GM12878 (cell line): ENCODE measurements around the gene RFX3. TPM values are rescaled to one million over a fixed set of nuclear protein-coding genes. Genes with fewer than 3 reads are reported as not detected.

Experiments
- ATAC-seq: fragments of 200-7000 bp; cut with Tn5 transposase; 3 replicates; pipeline ENCODE4 v1.9.1; 2020; ENCODE audit warnings: mild to moderate bottlenecking, moderate library complexity
- BruUV-seq: library from RNA; stranded (reverse); fragments of 400-500 nt; replicated peaks from 2 replicates; lab custom pipeline; 2021; lab: Mats Ljungman, UMichigan
- CTCF ChIA-PET: fragments of 300-600 bp; sonication (Branson Sonifier 250); formaldehyde crosslinking; extraction: SDS; loops from one replicate; lab custom pipeline; 2021; ENCODE audit warnings: inconsistent platforms; lab: Yijun Ruan, JAX
- POLR2A ChIA-PET: fragments of 350-600 bp; formaldehyde crosslinking; extraction: SDS; loops from one replicate; lab custom pipeline; 2021; ENCODE audit warnings: inconsistent platforms; lab: Charles Lee
- RAD21 ChIA-PET: fragments of 300-600 bp; sonication (Branson Sonifier 250); formaldehyde crosslinking; loops from one replicate; lab custom pipeline; 2023; ENCODE audit warnings: antibody characterized with exemption; ENCODE audit not compliant: unreplicated experiment; lab: Charles Lee
- SMC1A ChIA-PET: fragments of 300-600 bp; sonication (Branson Sonifier 250); formaldehyde crosslinking; loops from one replicate; lab custom pipeline; 2023; ENCODE audit not compliant: unreplicated experiment, uncharacterized antibody; lab: Charles Lee
- DNase-seq: peaks from one replicate; pipeline ENCODE4 v3.0.0-alpha.2; 2011; ENCODE audit warnings: low read depth, low spot score
- FAIRE-seq: peaks from 3 replicates; lab custom pipeline; 2011; peaks lifted over from hg19 to GRCh38; lab: Jason Lieb, UNC
- H2AFZ ChIP-seq: 2 replicates; pipeline ENCODE4 v1.6.0; 2011; ENCODE audit warnings: low read depth, low read length, control low read depth; ENCODE audit not compliant: control insufficient read depth
- H3K27ac ChIP-seq: 2 replicates; pipeline ENCODE4 v1.5.1; 2011; ENCODE audit warnings: control low read depth; ENCODE audit not compliant: control insufficient read depth, insufficient read depth
- H3K27me3 ChIP-seq, 2 experiments: replicated peaks in 1 of 2; 2 replicates each; pipeline versions ENCODE4 v1.6.0 to v1.6.1; 2011; ENCODE audit warnings: low read length in 1 of 2; ENCODE audit not compliant: control insufficient read depth in 2 of 2, insufficient read depth in 2 of 2
- H3K36me3 ChIP-seq, 2 experiments: 2 replicates each; pipeline ENCODE4 v1.5.1; 2011; ENCODE audit warnings: low read length in 1 of 2; ENCODE audit not compliant: control insufficient read depth in 2 of 2, insufficient read depth in 2 of 2
- H3K4me1 ChIP-seq: 2 replicates; pipeline ENCODE4 v1.6.1; 2011; ENCODE audit warnings: mild to moderate bottlenecking, low read length, moderate library complexity, mixed read lengths; ENCODE audit not compliant: control insufficient read depth, insufficient read depth
- H3K4me2 ChIP-seq: 2 replicates; pipeline ENCODE4 v1.6.0; 2011; ENCODE audit warnings: control low read depth; ENCODE audit not compliant: control insufficient read depth, insufficient read depth
- H3K4me3 ChIP-seq: fragments of 200-600 bp; sonication (generic); 2 replicates; pipeline ENCODE4 v1.5.1; 2016
- H3K79me2 ChIP-seq: 2 replicates; pipeline ENCODE4 v1.6.0; 2011; ENCODE audit warnings: low read length; ENCODE audit not compliant: control insufficient read depth, insufficient read depth
- H3K9ac ChIP-seq: 2 replicates; pipeline ENCODE4 v1.8.0; 2011; ENCODE audit warnings: low read length, control low read depth, mixed read lengths; ENCODE audit not compliant: control insufficient read depth, insufficient read depth
- H3K9me3 ChIP-seq: replicated peaks from 3 replicates; pipeline ENCODE4 v1.5.1; 2011; ENCODE audit warnings: mild to moderate bottlenecking, low read length; ENCODE audit not compliant: control insufficient read depth, insufficient read depth
- H4K20me1 ChIP-seq: 2 replicates; pipeline ENCODE4 v1.6.0; 2011; ENCODE audit not compliant: control insufficient read depth, insufficient read depth
- DPF2 ChIP-seq: fragments of 450-650 bp; IDR thresholded peaks from 2 replicates; pipeline ENCODE4 v1.6.1; 2017; ENCODE audit warnings: mild to moderate bottlenecking
- JUNB ChIP-seq: IDR thresholded peaks from 2 replicates; pipeline ENCODE4 v1.6.1; 2016; ENCODE audit warnings: antibody characterized with exemption, mild to moderate bottlenecking
- MTA2 ChIP-seq: fragments of 450-650 bp; IDR thresholded peaks from 2 replicates; pipeline ENCODE4 v1.6.1; 2016; ENCODE audit warnings: low read depth, mild to moderate bottlenecking, moderate library complexity
- PBX3 ChIP-seq: IDR thresholded peaks from 2 replicates; pipeline ENCODE4 v1.6.1; 2011; ENCODE audit warnings: mild to moderate bottlenecking, low read depth, low read length, moderate library complexity; ENCODE audit not compliant: insufficient replicate concordance
- RUNX3 ChIP-seq: IDR thresholded peaks from 2 replicates; pipeline ENCODE4 v1.6.1; 2012; ENCODE audit warnings: low read length, inconsistent platforms
- SP1 ChIP-seq: IDR thresholded peaks from one replicate; pipeline ENCODE4 v1.6.1; 2011; ENCODE audit warnings: low read depth, low read length
- WGBS: methylation state at CpG from one replicate; pipeline ENCODE4 v1.1.6; 2016; ENCODE audit warnings: low lambda C conversion rate; ENCODE audit not compliant: insufficient replicate concordance, insufficient coverage; ENCODE audit errors: missing lambda C conversion rate; 5-methylcytosine and 5-hydroxymethylcytosine counted together
- in situ Hi-C: fragments of 300-500 bp; cut with MboI; formaldehyde crosslinking; loops from 9 replicates; pipeline ENCODE4 v1.14.3; 2018; ENCODE audit warnings: mixed read lengths
- intact Hi-C: fragments of 100-400 bp; cut with micrococcal nuclease; formaldehyde crosslinking; loops from one replicate; pipeline ENCODE4 v1.14.2; 2022; ENCODE audit not compliant: unreplicated experiment
- polyA plus RNA-seq, 11 experiments: library from polyadenylated mRNA; depleted of rRNA in 4 of 11; unstranded in 6 of 11; stranded (reverse) in 5 of 11; fragments of >200 nt; fragmentation: Nextera tagmentation in 4 of 11; fragmentation: Illumina TruSeq in 1 of 11; extraction: Ambion mirVana in 4 of 11; extraction: Trizol in 1 of 11; gene quantifications; 1 replicate in 1 of 11; 2 replicates in 10 of 11; pipeline versions ENCODE4 v1.2.1 to v1.2.3, GENCODE V29; 2011 to 2016; ENCODE audit warnings: inconsistent platforms in 2 of 11, missing spikeins in 2 of 11, low read depth in 1 of 11
- total RNA-seq, 4 experiments: library from RNA; depleted of rRNA in 3 of 4; stranded (reverse); fragments of >200 nt in 3 of 4; fragmentation: Illumina TruSeq in 1 of 4; extraction: Trizol in 1 of 4; gene quantifications; 2 replicates each; pipeline versions ENCODE4 v1.2.1 to v1.2.3, GENCODE V29; 2013 to 2021

RFX3 gene
- total and polyA plus RNA-seq, 10 of the 15 experiments (the other 5 are each of a cell fraction or from before 2014, with no cell fraction given) = 1.2 to 26.4 (median 6.7) TPM

GRCh38 chr9:3281399-3281798 is 244.4 kb downstream of the RFX3 start:
- Histone ChIP-seq H4K20me1 (no peaks in the 10 kb centered on the region), H3K4me2 (no peak overlapping the region), H3K9me3 (no peaks in the 10 kb centered on the region), H3K9ac (no peak overlapping the region), H3K27me3 (no peaks in the 10 kb centered on the region), H3K4me3 (no peak overlapping the region), H3K36me3 (no peaks in the 10 kb centered on the region), H3K27ac (no peak overlapping the region), H3K79me2 (no peaks in the 10 kb centered on the region), H3K4me1 (peaks cover 4% of the 10 kb centered on the region; the same call in 1 of the 2 replicates), H2AFZ (no peak overlapping the region)
- ChIA-PET RAD21 (interaction anchor here (1.3 kb wide), 1 partner anchor 36 kb away, joined by 4 read pairs; no protein-coding TSS in a partner anchor), CTCF (interaction anchor here (1.5 to 2.0 kb wide), 2 partner anchors 11 to 160 kb away, joined by 6 to 7 read pairs; no protein-coding TSS in a partner anchor), POLR2A (no interaction called here), SMC1A (interaction anchor here (1.4 to 2.2 kb wide), 6 partner anchors 10 to 159 kb away, joined by 4 to 10 read pairs (median 6); no protein-coding TSS in a partner anchor)
- TF ChIP-seq DPF2 (0 out of 2 replicates have a peak, but pooled peaks have one; percentile 25), PBX3 (no peak), JUNB (peak; percentile 69), MTA2 (peak; percentile 77)
- no peak for DNase-seq
- in situ Hi-C loops = no loop called here
- ATAC-seq = peak; percentile 87
- intact Hi-C loops = no loop called here
- BruUV-seq = no TSS peak
- no peak for FAIRE-seq

- TF ChIP-seq RUNX3 = 0 out of 2 replicates have a peak, but pooled peaks have one; percentile 26
- TF ChIP-seq SP1 = no peak
- no TSS peak for BruUV-seq
- Histone ChIP-seq H3K79me2 (no peaks in the 10 kb centered on the region), H3K9me3 (no peaks in the 10 kb centered on the region), H3K4me1 (peaks cover 4% of the 10 kb centered on the region; the same call in 1 of the 2 replicates), H3K4me3 (no peak overlapping the region), H3K4me2 (no peak overlapping the region), H3K9ac (no peak overlapping the region), H3K27ac (no peak overlapping the region), H3K36me3 (peaks cover 0 to 5% of the 10 kb centered on the region in 2 experiments; a peak in 1 of 4 replicates), H4K20me1 (no peaks in the 10 kb centered on the region), H2AFZ (no peak overlapping the region), H3K27me3 (no peaks in the 10 kb centered on the region)
- FAIRE-seq (no peak), ATAC-seq (peak; percentile 68; the same call in 2 of the 3 replicates), DNase-seq (no peak)
- ChIA-PET RAD21 (no interaction called here), CTCF (no interaction called here), POLR2A (no interaction called here), SMC1A (interaction anchor here (0.8 to 1.4 kb wide), 3 partner anchors 9 to 157 kb away, joined by 3 to 5 read pairs (median 3); no protein-coding TSS in a partner anchor)
- in situ Hi-C loops = no loop called here
- 95% methylated on average over 2 of the region's 2 CpGs for WGBS
- intact Hi-C loops = no loop called here
These were observed 248.6 kb downstream of the RFX3 start for GRCh38 chr9:3277200-3277599.
